Astrocyte (in vitro differentiated cells and primary cell): Measurements from ENCODE around the gene NPDC1.

Experiments
- EZH2 ChIP-seq: IDR thresholded peaks from 2 replicates; pipeline ENCODE4 v1.6.1; 2012; ENCODE audit warnings: mild to moderate bottlenecking, low read length, inconsistent platforms; ENCODE audit not compliant: insufficient read depth
- TF ChIP-seq, protein P1 (sequence below): IDR thresholded peaks from 2 replicates; pipeline ENCODE4 v1.5.1; 2011; ENCODE audit warnings: low read depth, mild to moderate bottlenecking, inconsistent platforms, low read length, moderate library complexity; ENCODE audit not compliant: insufficient read depth

DNA sequence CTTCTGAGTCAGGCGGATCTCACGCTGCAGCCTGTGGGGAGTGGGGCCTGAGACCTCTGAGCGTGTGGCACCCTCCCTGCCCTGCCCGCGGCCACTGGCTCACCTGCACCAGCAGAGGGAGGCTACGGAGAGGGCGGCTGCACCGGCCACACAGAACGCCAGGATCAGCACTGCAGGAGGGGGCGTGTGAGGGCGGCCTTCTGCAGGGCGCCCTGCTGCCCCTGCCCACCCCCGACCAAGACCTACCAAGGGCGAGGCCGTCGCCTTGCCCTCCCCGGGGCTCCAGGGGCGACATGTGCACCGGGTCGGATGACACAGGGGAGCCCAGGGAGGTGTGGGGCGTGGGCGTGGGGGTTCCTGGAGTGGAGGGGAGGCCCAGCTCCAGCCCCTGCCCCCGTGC, 5.4 kb downstream of the NPDC1 start:
- TF ChIP-seq, protein P1, sequence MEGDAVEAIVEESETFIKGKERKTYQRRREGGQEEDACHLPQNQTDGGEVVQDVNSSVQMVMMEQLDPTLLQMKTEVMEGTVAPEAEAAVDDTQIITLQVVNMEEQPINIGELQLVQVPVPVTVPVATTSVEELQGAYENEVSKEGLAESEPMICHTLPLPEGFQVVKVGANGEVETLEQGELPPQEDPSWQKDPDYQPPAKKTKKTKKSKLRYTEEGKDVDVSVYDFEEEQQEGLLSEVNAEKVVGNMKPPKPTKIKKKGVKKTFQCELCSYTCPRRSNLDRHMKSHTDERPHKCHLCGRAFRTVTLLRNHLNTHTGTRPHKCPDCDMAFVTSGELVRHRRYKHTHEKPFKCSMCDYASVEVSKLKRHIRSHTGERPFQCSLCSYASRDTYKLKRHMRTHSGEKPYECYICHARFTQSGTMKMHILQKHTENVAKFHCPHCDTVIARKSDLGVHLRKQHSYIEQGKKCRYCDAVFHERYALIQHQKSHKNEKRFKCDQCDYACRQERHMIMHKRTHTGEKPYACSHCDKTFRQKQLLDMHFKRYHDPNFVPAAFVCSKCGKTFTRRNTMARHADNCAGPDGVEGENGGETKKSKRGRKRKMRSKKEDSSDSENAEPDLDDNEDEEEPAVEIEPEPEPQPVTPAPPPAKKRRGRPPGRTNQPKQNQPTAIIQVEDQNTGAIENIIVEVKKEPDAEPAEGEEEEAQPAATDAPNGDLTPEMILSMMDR: no peak
- TF ChIP-seq EZH2: no peak
